Measurements from ENCODE around the gene ASIC2. TPM values are rescaled to one million over a fixed set of nuclear protein-coding genes. Genes with fewer than 3 reads are reported as not detected.

ASIC2 gene
- total RNA-seq, 2 donors from 2014 or later = 3.0 to 3.3 TPM

DNA sequence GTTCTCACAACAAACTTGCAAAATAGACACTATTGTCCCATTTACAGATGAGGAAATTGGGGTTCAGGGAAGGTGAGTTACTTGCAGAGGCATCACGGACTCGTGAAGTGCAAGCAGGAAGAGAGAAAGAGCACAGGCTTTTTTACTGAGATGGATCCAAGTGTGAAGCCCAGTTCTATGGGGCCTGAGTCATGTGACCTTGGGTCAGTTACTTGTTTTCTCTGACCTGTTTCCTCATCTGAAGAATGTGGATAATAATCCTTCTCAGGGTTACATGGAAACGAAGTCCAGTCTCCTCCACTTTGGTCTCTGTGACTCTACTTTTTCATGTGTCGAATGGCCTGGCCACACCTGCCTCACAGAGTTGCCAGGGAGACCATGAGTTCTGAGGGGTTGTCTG, 167.0 kb downstream of the ASIC2 start:
- no peaks in the 10 kb centered on the region for H3K36me3 ChIP-seq (ENCODE audit: control insufficient read depth, insufficient read depth, low read length)
- Mint-ChIP-seq H3K27me3 (ENCODE audit: insufficient read depth) (peaks cover 14% of the 10 kb centered on the region), H3K27ac (no peak overlapping the region), H3K4me1 (no peaks in the 10 kb centered on the region), H3K4me3 (no peak overlapping the region), H3K36me3 (ENCODE audit: low read depth) (no peaks in the 10 kb centered on the region), H3K9me3 (no peaks in the 10 kb centered on the region)
- H3K9ac ChIP-seq (ENCODE audit: extremely low read depth, low read length, poor library complexity, severe bottlenecking) = no peak overlapping the region
- no peak overlapping the region for H3K27ac ChIP-seq (ENCODE audit: low read depth, low read length)
- H3K4me1 ChIP-seq (ENCODE audit: control insufficient read depth, insufficient read depth, low read length) = no peaks in the 10 kb centered on the region
- TF ChIP-seq, protein P1, sequence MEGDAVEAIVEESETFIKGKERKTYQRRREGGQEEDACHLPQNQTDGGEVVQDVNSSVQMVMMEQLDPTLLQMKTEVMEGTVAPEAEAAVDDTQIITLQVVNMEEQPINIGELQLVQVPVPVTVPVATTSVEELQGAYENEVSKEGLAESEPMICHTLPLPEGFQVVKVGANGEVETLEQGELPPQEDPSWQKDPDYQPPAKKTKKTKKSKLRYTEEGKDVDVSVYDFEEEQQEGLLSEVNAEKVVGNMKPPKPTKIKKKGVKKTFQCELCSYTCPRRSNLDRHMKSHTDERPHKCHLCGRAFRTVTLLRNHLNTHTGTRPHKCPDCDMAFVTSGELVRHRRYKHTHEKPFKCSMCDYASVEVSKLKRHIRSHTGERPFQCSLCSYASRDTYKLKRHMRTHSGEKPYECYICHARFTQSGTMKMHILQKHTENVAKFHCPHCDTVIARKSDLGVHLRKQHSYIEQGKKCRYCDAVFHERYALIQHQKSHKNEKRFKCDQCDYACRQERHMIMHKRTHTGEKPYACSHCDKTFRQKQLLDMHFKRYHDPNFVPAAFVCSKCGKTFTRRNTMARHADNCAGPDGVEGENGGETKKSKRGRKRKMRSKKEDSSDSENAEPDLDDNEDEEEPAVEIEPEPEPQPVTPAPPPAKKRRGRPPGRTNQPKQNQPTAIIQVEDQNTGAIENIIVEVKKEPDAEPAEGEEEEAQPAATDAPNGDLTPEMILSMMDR (conservative IDR thresholded peaks at IDR 0.05) = no peak
- no peaks in the 10 kb centered on the region for H3K9me3 ChIP-seq (ENCODE audit: control insufficient read depth, low read length)
- H3K4me3 ChIP-seq (ENCODE audit: low read length) = no peak overlapping the region
- WGBS, 2 experiments (ENCODE audit: insufficient coverage in 1 of 2, insufficient read length in 1 of 2) = 92 to 93% methylated on average over 4 of the region's 4 CpGs
- DNase-seq = no peak
- H3K27me3 ChIP-seq (ENCODE audit: control insufficient read depth, insufficient read depth, low read length, poor library complexity, severe bottlenecking) = peaks cover 15% of the 10 kb centered on the region

DNA sequence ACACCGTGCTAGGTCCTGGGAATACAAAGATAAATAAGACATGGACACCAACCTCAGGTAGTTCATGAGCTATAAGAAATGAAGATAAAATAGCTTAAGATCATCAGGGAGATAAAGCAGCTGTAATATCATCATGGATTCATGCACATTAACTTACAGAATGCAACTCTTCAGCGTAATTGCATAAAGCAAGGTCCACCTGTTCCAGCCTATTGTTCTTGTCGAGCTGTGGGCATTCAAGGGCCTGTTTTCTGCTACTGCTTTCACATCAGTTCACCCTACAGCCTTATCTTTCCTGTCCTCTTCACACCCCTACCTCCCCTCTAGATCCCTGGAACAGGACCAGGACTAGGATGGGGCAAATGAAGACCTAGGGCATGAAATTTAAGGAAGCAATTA, 167.5 kb downstream of the ASIC2 start:
- H3K9me3 Mint-ChIP-seq = no peaks in the 10 kb centered on the region
- no peak overlapping the region for H3K4me3 Mint-ChIP-seq

DNA sequence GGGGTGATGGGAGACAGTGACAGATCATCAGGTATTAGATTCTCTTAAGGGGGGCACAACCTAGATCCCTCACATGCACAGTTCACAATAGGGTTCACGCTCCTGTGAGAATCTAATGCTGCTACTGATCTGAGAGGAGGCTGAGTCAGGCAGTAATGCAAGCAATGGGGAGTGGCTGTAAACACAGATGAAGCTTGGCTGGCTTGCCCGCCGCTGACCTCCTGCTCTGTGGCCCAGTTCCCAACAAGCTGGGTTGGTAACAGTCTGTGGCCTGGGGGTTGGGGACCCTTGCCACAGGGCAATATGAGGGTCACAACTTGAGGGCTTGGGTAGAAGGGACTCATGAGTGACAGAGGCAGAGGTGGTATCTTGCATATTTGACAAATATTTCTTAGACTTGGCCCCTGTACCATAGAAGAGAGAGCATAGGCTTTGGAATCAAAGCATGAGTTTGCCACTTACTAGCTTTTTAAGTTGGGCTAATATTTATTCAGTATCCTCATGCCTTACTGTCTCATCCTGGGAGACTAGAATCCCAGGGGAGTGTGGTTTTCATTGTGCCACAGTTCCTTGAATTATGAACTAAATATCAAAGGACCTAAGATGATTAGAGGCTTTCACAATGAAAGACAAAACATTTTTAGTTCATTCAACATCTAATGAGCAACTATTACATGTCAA, 168.1 kb downstream of the ASIC2 start:
- H3K36me3 ChIP-seq (ENCODE audit: control insufficient read depth, insufficient read depth, low read length) = no peaks in the 10 kb centered on the region
- H3K4me1 Mint-ChIP-seq = no peaks in the 10 kb centered on the region
- no peaks in the 10 kb centered on the region for H3K4me1 ChIP-seq (ENCODE audit: control insufficient read depth, insufficient read depth, low read length)
- H3K27ac Mint-ChIP-seq = no peak overlapping the region
- H3K9me3 Mint-ChIP-seq = no peaks in the 10 kb centered on the region
- H3K36me3 Mint-ChIP-seq (ENCODE audit: low read depth) = no peaks in the 10 kb centered on the region
- WGBS, 2 experiments (ENCODE audit: insufficient coverage in 1 of 2, insufficient read length in 1 of 2) = 73 to 80% methylated on average over 1 to 3 of the region's 3 CpGs
- no peak overlapping the region for H3K4me3 ChIP-seq (ENCODE audit: low read length)
- no peak overlapping the region for H3K9ac ChIP-seq (ENCODE audit: extremely low read depth, low read length, poor library complexity, severe bottlenecking)
- no peak for DNase-seq
- H3K27me3 ChIP-seq (ENCODE audit: control insufficient read depth, insufficient read depth, low read length, poor library complexity, severe bottlenecking) = peaks cover 15% of the 10 kb centered on the region
- no peaks in the 10 kb centered on the region for H3K9me3 ChIP-seq (ENCODE audit: control insufficient read depth, low read length)
- TF ChIP-seq, protein P1 (conservative IDR thresholded peaks at IDR 0.05) = no peak
- H3K4me3 Mint-ChIP-seq = no peak overlapping the region
- H3K27me3 Mint-ChIP-seq (ENCODE audit: insufficient read depth) = peaks cover 22% of the 10 kb centered on the region
- no peak overlapping the region for H3K27ac ChIP-seq (ENCODE audit: low read depth, low read length)

More for the DNA sequence above, 167.5 kb downstream of the ASIC2 start:
- Histone ChIP-seq H3K36me3 (ENCODE audit: control insufficient read depth, insufficient read depth, low read length) (no peaks in the 10 kb centered on the region), H3K4me1 (ENCODE audit: control insufficient read depth, insufficient read depth, low read length) (no peaks in the 10 kb centered on the region), H3K9ac (ENCODE audit: extremely low read depth, low read length, poor library complexity, severe bottlenecking) (no peak overlapping the region), H3K27ac (ENCODE audit: low read depth, low read length) (no peak overlapping the region), H3K9me3 (ENCODE audit: control insufficient read depth, low read length) (no peaks in the 10 kb centered on the region), H3K4me3 (ENCODE audit: low read length) (no peak overlapping the region), H3K27me3 (ENCODE audit: control insufficient read depth, insufficient read depth, low read length, poor library complexity, severe bottlenecking) (peaks cover 15% of the 10 kb centered on the region)
- WGBS, 2 experiments (ENCODE audit: insufficient coverage in 1 of 2, insufficient read length in 1 of 2) = 90 to 95% methylated on average over 2 to 3 of the region's 3 CpGs
- TF ChIP-seq, protein P1 (conservative IDR thresholded peaks at IDR 0.05) = no peak
- Mint-ChIP-seq H3K27ac (no peak overlapping the region), H3K27me3 (ENCODE audit: insufficient read depth) (peaks cover 18% of the 10 kb centered on the region), H3K36me3 (ENCODE audit: low read depth) (no peaks in the 10 kb centered on the region), H3K4me1 (no peaks in the 10 kb centered on the region)
- DNase-seq = no peak

Measured in endodermal cell (in vitro differentiated cells).